SK-N-MC (cell line): Measurements from ENCODE around the gene PLEKHG2.

ENCODE experiments used
- EZH2 ChIP-seq: fragments of 200-600 bp; sonication (generic); IDR thresholded peaks from one replicate; pipeline ENCODE4 v1.6.1; 2017; ENCODE audit warnings: antibody characterized with exemption
- POLR2AphosphoS5 ChIP-seq: IDR thresholded peaks from 2 replicates; pipeline ENCODE4 v1.6.1; 2012; ENCODE audit warnings: mild to moderate bottlenecking, low read depth, low read length, borderline replicate concordance

- TF ChIP-seq EZH2 (no peak), POLR2AphosphoS5 (no peak)
Observed at GRCh38 chr19:39380521-39381502, 31.7 kb upstream of the PLEKHG2 start.
